Activated naive CD8-positive, alpha-beta T cell treated with anti-CD3 and anti-CD28 coated beads, Interleukin-2, amount 50 U/mL, for 24 hours (primary cell): Measurements from ENCODE around the gene LMX1A.

ENCODE experiments used
- ATAC-seq: fragments of 150-1000 bp; cut with Tn5 transposase; one replicate; pipeline ENCODE4 v1.10.0; 2021
- DNase-seq: peaks from one replicate; pipeline ENCODE4 v3.0.0; 2021
- H3K27ac Mint-ChIP-seq: one replicate; pipeline ENCODE4 v1.8.0; 2021; ENCODE audit warnings: mild to moderate bottlenecking, mixed read lengths
- H3K27me3 Mint-ChIP-seq: one replicate; pipeline ENCODE4 v1.8.0; 2021; ENCODE audit warnings: mixed read lengths
- H3K36me3 Mint-ChIP-seq: one replicate; pipeline ENCODE4 v1.8.0; 2021; ENCODE audit warnings: low read depth, mixed read lengths
- H3K4me1 Mint-ChIP-seq: one replicate; pipeline ENCODE4 v1.8.0; 2021; ENCODE audit warnings: mixed read lengths
- H3K4me3 Mint-ChIP-seq: one replicate; pipeline ENCODE4 v1.8.0; 2021; ENCODE audit warnings: mild to moderate bottlenecking, moderate library complexity, mixed read lengths
- H3K9me3 Mint-ChIP-seq: one replicate; pipeline ENCODE4 v1.8.0; 2021; ENCODE audit warnings: mixed read lengths

LMX1A gene

DNA sequence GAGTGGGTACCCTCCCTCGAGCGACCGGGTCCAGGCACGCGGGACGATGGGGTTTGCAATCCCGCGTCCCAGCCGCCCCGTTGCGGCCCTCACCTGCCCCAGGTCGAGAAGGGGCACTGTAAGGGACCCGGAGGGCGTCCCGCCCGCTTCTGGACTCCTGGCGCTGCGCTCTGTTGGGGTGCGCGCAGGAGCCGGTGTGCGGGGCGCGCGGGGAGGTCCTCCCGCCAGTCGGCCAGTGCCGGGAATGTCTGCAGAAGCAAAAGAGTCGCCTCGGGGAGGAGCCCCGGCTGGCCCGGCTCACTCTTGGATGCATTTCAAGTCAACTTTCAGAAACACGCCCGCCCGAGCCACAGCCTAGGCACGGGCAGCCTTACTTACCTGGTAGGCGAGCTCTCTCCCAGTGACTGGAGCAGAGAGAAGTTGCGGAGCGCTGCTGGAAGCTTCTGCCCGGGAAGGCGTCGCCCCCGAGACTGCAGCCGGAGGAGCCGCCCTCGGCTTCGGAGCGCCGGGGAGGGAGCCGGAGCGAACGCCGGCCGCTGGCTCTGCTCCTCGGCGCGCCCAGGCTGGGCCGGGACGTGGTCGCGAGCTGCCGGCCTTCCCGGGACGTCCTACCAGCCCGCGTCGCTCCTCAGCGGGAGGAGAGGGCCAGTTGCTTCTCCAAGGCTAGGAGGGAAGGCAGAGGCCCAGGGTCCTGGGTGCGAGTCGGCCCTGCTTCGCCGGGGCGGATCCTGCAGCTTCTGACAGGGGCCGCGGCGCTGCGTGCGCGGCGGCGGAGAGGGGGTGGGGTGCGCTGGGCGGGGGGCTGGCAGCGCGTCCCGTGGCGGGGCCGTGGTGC lies at the start of gene LMX1A:
TSS of gene LMX1A (minus strand) at position 739 of the 835 bp plus-strand sequence. CDS start 1,156 bp downstream, outside the sequence.
- Mint-ChIP-seq H3K27ac (no peak within 1 kb of the TSS), H3K36me3 (no peaks in the 10 kb centered on the region), H3K4me1 (peaks cover 13% of the 10 kb centered on the region), H3K9me3 (no peaks in the 10 kb centered on the region), H3K27me3 (peaks cover 81% of the 10 kb centered on the region), H3K4me3 (no peak within 1 kb of the TSS)
- DNase-seq (no peak), ATAC-seq (no peak)

DNA sequence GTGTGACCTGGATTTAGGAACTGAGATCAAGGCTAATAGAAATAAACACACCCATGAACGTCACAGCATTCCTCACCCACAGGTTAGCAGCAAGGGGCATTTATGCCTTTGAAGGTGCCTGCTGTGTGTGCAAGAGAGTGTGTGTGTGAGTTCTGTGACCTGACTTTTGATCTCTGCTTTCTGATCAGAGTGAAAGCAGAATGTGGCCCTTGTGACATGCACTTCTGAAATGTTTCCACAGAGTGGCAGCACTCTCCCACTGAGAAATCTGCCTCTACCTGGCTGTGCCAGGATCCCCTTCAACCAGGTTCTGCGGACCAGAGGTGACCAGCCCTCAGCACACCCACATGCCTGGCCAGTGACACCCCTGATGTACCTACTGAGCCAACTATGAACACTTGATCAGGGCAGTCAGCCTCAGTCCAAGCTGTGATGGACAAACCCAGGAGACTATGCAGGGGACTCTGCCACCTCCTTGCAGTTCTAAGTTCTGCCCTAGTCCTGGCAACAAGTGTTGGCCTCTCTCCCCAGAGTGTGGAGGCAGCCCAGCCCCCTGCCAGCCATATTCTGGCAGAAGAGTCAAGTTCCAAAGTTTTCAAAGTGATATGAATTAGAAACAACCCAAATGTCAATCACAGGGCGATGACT lies 47.4 kb upstream of the LMX1A start:
- no peaks in the 10 kb centered on the region for H3K36me3 Mint-ChIP-seq
- no peaks in the 10 kb centered on the region for H3K4me1 Mint-ChIP-seq
- H3K27me3 Mint-ChIP-seq = peaks cover 39% of the 10 kb centered on the region
- DNase-seq (peak; percentile 30), ATAC-seq (peak; percentile 63)
- no peaks in the 10 kb centered on the region for H3K9me3 Mint-ChIP-seq
- no peak overlapping the region for H3K4me3 Mint-ChIP-seq
- H3K27ac Mint-ChIP-seq = no peak overlapping the region

DNA sequence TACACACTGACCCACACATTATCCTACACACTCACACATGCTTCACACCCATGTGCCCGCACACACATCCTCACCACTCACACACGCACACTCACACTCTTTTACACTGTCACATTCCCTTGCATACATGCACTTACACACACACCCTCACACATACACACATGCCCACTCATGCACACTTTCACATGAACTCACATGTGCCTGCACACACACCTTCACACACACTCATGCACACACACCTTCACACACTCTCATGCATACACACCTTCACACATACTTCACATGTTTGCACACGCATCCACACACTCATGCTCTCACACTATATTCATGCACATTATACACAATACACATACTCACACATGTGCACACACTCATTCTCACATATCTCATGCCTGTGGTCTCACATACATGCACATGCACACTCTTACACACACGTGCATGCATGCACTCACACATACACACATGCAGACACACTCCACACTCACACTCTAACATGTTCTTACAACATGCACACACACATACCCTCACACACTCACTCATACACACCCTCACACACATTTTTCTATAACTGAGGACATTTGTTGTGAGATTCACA lies 46.1 kb upstream of the LMX1A start:
- no peak for ATAC-seq
- no peak overlapping the region for H3K27ac Mint-ChIP-seq
- H3K4me3 Mint-ChIP-seq = no peak overlapping the region
- H3K36me3 Mint-ChIP-seq = no peaks in the 10 kb centered on the region
- H3K4me1 Mint-ChIP-seq = no peaks in the 10 kb centered on the region
- DNase-seq = no peak
- peaks cover 33% of the 10 kb centered on the region for H3K27me3 Mint-ChIP-seq
- no peaks in the 10 kb centered on the region for H3K9me3 Mint-ChIP-seq

DNA sequence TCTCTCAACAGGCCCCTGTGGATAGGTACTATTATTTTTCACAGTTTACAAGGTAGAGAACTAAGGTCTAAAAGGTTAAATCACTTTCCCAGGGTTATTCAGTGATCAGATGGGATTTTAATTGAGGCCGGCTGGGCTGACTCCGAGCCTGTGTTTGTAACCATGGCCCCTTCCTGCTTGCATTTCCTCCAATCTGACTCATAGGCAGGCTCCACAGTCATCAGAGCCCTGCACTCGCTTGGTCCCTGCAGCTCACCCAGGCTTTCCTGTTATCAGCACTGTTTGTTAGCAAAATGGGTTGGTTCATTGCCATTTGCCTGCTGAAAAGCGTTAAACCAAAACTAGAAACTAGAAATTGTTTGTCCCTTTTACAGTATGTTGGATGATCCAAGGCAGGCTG lies 41.4 kb upstream of the LMX1A start:
- peaks cover 2% of the 10 kb centered on the region for H3K36me3 Mint-ChIP-seq
- DNase-seq (no peak), ATAC-seq (peak; percentile 30)
- H3K4me3 Mint-ChIP-seq = no peak overlapping the region
- H3K27ac Mint-ChIP-seq = no peak overlapping the region
- peaks cover 7% of the 10 kb centered on the region for H3K4me1 Mint-ChIP-seq
- no peaks in the 10 kb centered on the region for H3K9me3 Mint-ChIP-seq
- H3K27me3 Mint-ChIP-seq = peaks cover 58% of the 10 kb centered on the region

DNA sequence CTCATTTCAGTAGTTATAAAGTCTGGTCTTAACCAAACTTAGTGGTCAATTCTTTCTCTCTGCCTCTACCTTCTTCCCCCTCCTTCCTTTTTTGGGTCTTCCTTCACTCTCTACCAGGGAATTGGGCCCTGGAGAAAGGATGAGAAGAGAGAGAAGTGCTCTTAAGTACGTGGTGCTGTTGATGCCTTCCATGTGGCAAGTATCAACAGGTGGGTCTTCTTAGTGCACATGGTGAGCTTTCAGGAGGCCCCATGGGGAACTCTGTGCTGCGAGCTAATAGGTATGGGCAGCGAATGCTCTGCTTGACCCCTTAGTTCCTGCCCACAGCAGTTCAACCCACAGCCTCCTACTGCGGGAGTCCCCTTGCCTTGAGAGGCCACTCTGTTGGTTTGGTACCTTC lies 39.4 kb upstream of the LMX1A start:
- no peaks in the 10 kb centered on the region for H3K9me3 Mint-ChIP-seq
- peaks cover 12% of the 10 kb centered on the region for H3K4me1 Mint-ChIP-seq
- H3K36me3 Mint-ChIP-seq = peaks cover 3% of the 10 kb centered on the region
- ATAC-seq = no peak
- peaks cover 71% of the 10 kb centered on the region for H3K27me3 Mint-ChIP-seq
- DNase-seq = no peak
- no peak overlapping the region for H3K27ac Mint-ChIP-seq
- no peak overlapping the region for H3K4me3 Mint-ChIP-seq

DNA sequence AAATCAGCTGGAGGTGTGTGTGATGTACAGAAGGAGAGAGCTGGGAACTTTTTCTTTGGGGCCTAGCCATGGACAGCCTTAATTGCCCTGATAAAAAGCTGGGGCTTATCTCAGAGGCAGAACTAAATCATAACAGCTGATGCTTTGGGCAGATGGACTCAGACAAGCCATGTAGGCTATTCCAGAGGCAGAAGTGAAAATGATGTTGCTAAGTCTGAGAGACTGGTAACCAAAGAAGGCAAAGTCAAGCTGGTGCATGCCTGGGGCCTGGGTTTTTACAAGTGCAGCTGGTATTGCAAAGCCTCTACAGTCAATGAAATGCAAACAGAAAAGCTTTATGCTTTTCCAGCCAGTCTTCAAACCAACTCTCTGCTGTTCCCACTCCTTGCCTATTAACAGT lies 39.0 kb upstream of the LMX1A start:
- Mint-ChIP-seq H3K27ac (no peak overlapping the region), H3K36me3 (peaks cover 3% of the 10 kb centered on the region), H3K4me1 (peaks cover 12% of the 10 kb centered on the region), H3K27me3 (peaks cover 71% of the 10 kb centered on the region), H3K9me3 (no peaks in the 10 kb centered on the region), H3K4me3 (no peak overlapping the region)
- no peak for DNase-seq
- ATAC-seq = no peak

DNA sequence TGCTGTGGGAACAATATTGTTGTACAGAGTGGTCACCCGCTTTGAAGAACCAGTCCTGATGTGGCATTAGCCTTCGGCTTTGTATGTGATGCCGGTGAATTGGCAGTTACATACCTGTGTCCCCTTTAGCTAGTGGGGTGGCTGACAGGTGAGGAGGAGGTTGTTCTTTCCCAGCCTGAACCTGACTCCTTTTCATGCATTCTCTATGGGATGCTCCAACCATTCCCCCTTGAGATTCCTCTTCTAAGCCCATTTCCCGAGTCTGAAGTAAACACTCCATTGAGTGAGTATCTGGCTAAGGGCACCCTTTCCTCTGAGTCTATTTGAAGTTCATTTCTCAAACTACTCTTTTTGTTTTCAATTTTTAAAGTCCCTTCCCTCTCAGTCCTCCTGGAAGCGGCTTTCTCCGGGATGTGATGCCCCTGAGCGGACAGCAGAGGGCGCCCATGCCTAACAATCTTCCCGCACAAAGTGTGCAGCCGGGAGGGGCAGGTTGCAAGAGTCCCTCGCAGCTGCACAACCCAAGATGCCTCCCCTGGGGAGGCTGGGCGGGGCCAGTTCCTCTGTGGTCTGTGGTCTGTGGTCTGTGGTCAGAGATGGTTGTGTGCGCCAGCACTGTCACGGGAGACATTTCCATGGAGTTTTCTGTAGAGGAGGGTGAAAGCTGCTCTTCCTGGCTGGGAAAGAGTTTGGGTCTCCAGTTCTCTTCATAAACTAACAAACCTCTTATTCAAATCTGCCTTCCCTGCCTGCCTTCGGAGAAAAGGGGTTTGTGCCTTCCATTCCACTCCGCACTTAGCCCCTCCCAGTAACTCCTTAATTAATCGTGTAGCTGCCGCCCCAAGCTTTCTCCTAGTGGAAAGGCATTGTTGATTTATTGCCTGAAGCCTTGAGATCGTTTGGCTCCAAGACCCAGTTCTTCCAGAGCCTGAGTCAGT lies 36.4 kb upstream of the LMX1A start:
- Mint-ChIP-seq H3K4me1 (peaks cover 12% of the 10 kb centered on the region), H3K27ac (peak overlapping the region; percentile 96), H3K36me3 (peaks cover 3% of the 10 kb centered on the region), H3K9me3 (no peaks in the 10 kb centered on the region), H3K27me3 (peaks cover 76% of the 10 kb centered on the region), H3K4me3 (peak overlapping the region; percentile 74)
- DNase-seq (peak; percentile 86), ATAC-seq (peak; percentile 94)

DNA sequence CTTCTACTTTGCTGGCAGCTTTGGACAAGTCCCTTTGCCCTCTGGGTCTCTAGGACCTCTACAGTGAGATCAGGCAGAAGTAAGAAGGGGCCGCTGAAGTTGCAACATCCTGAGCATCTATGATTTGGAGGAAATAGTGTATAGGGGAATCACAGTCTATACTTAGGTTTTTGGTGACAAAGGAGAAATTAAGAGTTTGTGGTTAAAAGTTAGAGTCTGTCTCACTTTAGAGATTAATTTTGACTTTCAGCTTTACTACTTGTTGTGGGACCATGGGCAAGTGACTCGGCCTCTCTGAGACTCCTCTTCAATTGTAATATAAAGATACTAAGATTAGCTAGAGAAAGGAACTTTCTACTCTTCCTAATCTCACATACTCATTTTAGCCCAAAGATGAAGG lies 33.1 kb upstream of the LMX1A start:
- Mint-ChIP-seq H3K9me3 (no peaks in the 10 kb centered on the region), H3K36me3 (peaks cover 3% of the 10 kb centered on the region), H3K4me3 (no peak overlapping the region), H3K4me1 (peaks cover 12% of the 10 kb centered on the region), H3K27me3 (peaks cover 74% of the 10 kb centered on the region), H3K27ac (no peak overlapping the region)
- peak; percentile 29 for ATAC-seq
- no peak for DNase-seq

DNA sequence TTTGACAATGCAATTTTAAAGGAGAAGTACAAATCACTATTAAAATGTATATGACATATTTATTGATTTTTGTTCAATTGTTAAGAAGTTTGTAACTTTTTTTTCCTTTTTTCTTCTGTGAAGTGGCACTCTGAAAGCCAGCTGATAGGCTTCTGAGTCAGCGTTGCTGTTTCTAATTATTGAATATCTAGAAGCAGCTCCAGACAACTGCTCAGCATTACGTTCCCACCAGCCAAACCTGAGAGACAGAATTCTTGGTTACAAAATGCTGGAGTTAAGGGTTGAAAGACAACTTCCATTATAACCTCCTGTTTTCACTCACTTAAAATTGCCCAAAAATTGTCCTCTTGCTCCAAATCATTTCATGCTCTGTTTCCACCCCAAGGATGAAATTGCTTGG lies 31.4 kb upstream of the LMX1A start:
- Mint-ChIP-seq H3K4me3 (no peak overlapping the region), H3K27me3 (peaks cover 62% of the 10 kb centered on the region), H3K9me3 (no peaks in the 10 kb centered on the region), H3K36me3 (peaks cover 1% of the 10 kb centered on the region), H3K4me1 (peaks cover 6% of the 10 kb centered on the region), H3K27ac (no peak overlapping the region)
- DNase-seq = no peak
- ATAC-seq = no peak

DNA sequence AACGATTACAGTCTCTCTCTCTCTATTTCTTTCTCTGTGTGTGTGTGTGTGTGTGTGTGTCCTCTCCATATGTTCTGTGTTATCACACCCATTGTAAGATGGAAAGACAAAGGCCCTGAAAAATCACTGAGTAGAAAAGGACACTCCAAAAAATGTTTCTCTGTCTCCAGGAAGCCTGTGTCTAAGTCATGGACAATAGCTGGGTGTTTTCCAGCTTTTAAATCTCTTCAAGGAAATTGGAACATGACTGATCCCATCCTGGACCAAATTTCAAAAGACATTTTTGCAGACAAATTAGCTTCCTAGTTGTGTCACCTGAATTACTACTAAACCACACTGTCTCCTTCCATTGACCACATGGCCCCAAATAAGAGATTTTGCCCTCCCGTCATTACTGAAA lies 31.0 kb upstream of the LMX1A start:
- H3K27me3 Mint-ChIP-seq = peaks cover 61% of the 10 kb centered on the region
- no peaks in the 10 kb centered on the region for H3K9me3 Mint-ChIP-seq
- no peak overlapping the region for H3K4me3 Mint-ChIP-seq
- no peak for ATAC-seq
- H3K4me1 Mint-ChIP-seq = peaks cover 1% of the 10 kb centered on the region
- DNase-seq = no peak
- no peak overlapping the region for H3K27ac Mint-ChIP-seq
- H3K36me3 Mint-ChIP-seq = no peaks in the 10 kb centered on the region

DNA sequence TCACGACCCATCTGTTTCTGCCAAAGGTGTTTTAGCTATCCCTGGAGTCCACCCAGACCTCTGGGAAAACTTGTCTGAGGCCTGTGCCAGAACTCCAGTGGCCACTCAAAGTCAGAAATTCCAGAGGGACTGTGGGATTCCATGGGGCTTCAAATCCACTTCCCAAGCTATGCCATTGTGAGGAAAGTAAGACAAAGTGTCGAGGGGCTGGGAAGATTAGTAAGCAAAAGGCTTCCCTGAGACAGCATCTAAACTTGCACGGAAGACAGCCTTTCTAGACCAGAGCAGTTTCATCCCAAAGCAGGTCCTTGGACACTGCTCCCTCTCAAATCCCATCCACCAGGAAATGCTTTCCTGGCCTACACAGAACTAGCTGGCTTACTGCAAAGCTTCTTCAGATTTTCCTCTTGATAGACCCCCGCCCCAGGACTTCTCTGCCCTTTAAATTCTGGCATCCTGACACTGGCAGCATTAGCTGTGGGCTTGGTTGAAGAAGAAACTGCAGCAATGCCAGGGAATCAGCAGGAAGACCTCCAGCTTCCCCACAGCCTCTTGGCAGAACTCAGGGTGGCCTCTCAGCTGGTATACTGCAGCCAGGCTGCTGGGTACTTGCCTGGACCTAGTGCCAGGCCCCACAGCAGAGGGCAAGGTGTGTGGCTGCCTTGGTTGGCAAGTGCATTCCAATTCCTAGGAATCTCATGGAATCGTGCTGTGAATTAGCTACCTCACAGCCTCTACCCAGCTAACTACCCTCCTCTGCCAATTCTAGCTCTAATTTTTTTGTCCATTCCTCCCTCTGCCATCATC lies 27.3 kb upstream of the LMX1A start:
- Mint-ChIP-seq H3K27me3 (peaks cover 58% of the 10 kb centered on the region), H3K4me1 (no peaks in the 10 kb centered on the region), H3K4me3 (no peak overlapping the region), H3K9me3 (no peaks in the 10 kb centered on the region), H3K27ac (no peak overlapping the region), H3K36me3 (no peaks in the 10 kb centered on the region)
- ATAC-seq (no peak), DNase-seq (no peak)

DNA sequence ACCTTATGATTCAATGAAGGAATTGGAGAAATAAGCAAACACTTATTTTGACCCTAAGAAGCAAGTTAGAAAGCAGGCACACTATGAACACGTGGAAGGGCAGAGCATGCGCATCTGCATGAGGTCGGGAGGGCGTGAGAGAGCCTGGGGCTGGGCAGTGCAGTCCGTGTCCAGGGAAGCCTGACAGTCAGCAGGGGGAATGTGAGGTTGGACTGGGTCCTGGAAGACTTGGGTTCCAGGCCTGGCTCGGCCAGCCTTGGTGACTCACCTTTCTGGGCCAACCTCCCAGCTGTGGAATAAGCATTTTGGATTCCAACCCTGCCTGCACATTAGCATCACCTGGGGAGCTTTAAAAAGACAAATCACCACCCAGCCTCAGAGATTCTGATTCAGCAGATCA lies 26.6 kb upstream of the LMX1A start:
- peaks cover 56% of the 10 kb centered on the region for H3K27me3 Mint-ChIP-seq
- ATAC-seq = no peak

DNA sequence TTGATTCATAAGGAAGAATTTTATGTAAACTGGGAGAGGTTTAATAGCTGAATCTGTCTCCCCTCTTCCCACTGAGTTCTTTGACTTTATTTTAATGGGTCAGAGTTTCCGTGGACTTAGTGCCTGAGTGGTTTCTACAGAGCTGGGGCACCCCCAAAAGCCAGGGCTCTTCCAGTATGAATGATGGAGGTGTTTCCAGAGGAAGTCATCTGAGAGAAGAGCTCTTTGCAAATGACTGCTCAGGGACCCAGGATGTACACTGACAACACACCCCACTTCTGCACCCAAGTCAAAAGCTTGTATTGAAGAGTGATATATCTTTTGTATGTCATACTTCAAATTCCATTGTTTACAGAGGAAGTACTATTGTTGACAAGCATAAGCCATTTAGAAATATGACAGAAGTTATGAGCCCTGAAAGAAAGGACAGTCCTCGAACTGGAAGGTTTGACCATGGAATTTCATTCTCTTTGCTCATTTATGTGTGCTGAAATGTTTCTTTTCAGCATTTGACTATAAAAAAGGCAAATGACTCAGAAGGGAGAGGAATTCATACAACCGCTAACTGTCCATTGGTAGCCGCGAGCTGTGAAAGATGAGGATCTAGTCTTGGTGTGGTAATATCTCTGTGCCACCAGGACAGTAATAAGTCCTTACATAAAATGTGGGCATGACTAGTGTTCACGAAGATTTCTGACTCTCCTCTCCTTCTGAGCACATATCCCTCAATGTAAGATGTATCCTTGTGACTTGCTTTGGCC lies 25.4 kb upstream of the LMX1A start:
- ATAC-seq (no peak), DNase-seq (no peak)
- Mint-ChIP-seq H3K4me3 (no peak overlapping the region), H3K9me3 (no peaks in the 10 kb centered on the region), H3K36me3 (no peaks in the 10 kb centered on the region), H3K27ac (no peak overlapping the region), H3K4me1 (peaks cover 4% of the 10 kb centered on the region), H3K27me3 (peaks cover 52% of the 10 kb centered on the region)

More for the DNA sequence above, 26.6 kb upstream of the LMX1A start:
- no peaks in the 10 kb centered on the region for H3K36me3 Mint-ChIP-seq
- H3K4me1 Mint-ChIP-seq = no peaks in the 10 kb centered on the region
- no peak overlapping the region for H3K4me3 Mint-ChIP-seq
- H3K9me3 Mint-ChIP-seq = no peaks in the 10 kb centered on the region
- H3K27ac Mint-ChIP-seq = no peak overlapping the region
- no peak for DNase-seq
